Stimulated activated naive CD4-positive, alpha-beta T cell treated with Interleukin-2 at 50 U/mL for 16 hours (primary cell): ENCODE measurements around the gene FAM50A.

Experiments
- DNase-seq: peaks from one replicate; lab custom pipeline; 2025; lab: John Stamatoyannopoulos, UW

FAM50A gene

DNA sequence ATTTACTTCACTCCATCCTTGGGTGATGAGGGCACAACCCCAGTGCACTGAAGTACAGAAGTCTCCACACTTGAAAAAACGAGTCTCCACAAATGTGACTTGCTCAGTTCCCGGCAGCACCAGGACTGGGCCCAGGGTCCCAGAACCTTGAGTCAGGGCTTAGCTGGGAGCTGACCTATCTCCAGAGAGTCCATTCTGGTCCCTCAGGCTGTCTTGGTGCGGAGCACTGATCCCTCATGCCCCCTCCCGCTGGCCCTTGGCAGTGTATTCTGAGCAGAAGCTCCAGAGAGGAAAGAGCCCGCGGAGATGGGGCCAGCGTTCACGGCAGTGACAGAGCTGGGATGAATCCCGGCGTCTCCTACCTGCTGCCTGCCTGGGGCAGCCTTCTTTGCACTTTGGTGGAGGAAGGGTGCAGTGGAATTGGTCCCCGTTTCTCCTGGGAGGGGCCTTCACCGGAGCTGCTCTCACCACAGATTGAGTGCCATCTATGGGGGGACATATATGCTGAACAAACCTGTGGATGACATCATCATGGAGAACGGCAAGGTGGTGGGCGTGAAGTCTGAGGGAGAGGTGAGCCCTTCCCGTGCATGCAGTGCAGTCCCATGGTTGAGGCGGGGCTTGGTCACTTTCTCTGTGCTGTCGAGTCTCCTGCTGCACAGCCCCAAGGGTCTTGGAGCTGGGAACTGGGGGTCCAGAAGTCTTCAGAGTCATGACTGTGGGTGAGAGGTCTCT is 3.2 kb upstream of the FAM50A start:
- no peak for DNase-seq

DNA sequence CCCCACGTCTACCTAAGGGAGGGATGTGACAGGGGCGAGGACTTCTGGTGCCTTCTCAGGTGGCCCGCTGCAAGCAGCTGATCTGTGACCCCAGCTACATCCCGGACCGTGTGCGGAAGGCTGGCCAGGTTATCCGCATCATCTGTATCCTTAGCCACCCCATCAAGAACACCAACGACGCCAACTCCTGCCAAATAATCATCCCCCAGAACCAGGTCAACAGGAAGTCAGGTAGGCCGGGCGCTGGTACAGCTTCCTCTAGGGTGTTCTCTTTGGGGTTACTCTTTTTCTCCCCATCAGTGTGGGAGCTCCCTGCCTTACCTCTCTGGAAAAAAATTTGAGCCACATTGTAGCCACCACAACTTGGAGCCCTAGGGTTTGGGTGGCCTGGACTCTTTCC is 2.4 kb upstream of the FAM50A start:
- DNase-seq, result no peak

DNA sequence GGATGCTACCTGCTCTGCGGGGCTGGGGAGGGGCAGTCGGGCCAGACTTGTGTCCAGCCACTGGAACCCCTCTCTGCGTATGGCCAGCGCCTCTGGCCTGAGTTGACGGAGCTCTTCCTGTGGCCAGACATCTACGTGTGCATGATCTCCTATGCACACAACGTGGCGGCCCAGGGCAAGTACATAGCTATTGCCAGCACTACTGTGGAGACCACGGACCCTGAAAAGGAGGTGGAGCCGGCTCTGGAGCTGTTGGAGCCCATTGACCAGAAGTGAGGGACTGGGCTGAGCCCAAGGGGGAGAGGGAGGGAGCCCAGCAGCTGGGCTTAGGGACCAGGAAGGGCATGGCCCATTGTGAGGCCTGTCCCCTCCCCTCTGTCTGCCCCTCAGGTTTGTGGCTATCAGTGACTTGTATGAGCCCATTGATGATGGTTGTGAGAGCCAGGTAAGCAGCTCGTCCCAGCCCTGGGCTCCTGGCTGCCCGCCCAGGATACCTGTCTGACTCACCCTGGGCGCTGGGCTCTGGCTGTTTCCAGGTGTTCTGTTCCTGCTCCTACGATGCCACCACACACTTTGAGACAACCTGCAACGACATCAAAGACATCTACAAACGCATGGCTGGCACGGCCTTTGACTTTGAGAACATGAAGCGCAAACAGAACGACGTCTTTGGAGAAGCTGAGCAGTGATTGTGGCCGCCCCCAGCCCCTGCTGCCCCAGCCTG is 1.8 kb upstream of the FAM50A start:
- no peak for DNase-seq

DNA sequence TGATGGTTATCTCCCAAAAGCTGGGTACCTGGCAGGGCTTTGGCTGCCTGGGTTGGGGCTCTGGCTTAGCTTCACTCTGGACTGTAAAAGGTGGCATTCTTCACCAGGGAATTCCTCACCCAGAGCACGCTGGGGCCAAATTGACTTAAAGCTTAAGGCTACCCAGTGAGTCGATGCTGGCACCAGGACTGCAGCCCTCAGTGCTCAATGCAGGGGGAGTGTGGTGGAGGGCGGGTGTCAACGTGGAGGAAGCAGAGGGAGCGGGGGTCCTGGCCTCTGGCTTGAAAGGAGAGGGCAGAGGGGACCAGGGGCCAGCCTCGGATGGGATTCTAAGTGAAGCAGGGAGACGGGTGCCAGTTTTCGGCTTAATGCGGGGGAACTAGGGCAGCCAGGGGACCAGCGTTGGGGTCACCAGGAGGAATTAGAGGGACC is 446 bp upstream of the FAM50A start:
- no peak for DNase-seq

DNA sequence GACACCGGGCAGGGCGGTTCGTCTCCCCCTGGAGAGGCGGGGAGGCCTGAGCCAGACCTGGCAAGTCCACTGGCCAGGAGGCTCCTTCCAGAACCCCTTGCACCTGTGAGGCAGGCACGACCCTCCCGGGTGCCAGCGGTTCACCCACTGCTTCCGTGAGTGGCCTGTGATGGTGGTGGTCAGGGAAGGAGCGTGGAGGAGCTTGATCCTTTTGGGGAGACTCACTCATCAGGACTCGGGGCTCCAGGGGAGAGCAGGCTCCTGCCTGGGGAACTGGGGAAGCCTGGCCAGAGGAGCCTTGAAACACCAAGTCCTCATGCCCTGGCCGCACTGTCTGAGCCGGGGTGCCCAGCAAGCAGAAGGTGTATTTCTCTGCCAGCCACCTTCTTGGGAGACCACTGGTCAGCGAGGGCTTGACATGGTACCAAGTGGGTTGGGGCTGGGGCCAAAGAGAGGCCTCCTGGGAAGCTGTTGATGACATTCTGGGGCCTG is 860 bp downstream of the FAM50A start:
- no peak for DNase-seq

DNA sequence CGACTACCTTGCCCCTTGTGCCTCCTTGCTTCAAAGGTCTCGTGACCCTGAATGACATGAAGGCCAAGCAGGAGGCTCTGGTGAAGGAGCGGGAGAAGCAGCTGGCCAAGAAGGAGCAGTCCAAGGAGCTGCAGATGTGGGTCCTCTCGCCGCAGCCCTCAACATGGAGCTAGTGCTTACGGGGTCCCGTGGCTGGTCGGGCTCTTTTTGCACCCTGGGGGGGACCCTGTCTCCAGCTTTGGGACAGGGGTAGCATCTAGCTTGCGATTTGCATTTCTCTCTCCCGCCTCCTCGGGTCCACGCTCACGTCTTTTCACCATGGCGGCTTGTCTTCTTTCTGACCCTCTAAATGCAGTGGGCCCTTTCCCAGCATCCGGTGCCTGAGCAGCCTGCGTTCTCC is 1.8 kb downstream of the FAM50A start:
- no peak for DNase-seq

DNA sequence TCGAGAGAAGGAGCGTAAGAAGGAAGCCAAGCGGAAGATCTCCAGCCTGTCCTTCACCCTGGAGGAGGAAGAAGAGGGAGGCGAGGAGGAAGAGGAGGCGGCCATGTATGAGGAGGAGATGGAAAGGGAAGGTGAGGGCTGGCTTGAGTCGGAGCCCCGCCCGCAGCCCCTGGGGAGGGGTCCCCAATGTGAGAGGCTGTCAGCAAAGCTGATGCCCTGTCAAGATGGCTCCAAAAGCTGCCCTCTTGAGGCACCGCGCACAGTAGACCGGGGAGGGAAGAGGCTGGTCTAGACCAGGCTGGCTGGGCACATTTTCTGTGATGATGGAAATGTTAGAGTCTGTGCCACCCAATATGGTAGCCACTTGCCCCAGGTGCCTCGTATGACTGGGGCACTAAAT is 2.5 kb downstream of the FAM50A start:
- DNase-seq, result no peak

DNA sequence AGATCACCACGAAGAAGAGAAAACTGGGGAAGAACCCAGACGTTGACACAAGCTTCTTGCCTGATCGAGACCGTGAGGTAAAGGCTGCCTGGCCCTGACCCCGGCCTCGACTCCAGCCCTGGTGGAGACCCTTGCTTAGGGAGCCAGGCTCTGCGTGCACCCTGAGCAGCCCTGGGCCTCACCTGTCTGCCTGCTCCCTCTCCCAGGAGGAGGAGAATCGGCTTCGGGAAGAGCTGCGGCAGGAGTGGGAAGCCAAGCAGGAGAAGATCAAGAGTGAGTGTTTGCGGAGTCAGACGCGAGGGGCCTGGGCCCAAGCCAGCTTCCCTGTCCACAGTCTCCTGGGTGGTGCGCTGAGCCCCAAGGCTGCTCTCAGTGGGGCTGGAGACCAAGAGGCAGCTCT is 4.5 kb downstream of the FAM50A start:
- no peak for DNase-seq

DNA sequence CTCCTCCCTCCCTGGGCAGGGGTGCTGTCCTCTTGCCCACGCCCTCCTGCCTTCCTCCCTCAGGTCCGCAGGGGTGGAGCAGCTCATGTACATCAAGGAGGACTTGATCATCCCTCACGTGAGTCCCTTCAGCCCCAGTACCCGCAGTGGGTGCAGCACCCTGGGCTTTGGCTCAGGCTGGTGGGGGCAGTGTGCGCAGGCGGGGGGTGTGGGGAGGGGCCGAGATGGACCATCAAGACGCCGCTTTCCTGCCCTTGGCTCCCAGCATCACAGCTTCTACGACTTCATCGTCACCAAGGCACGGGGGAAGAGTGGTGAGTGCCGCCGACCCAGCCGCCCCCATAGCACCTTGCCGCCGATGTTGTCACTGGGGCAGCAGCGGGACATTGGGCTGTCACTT is 5.7 kb downstream of the FAM50A start:
- no peak for DNase-seq

DNA sequence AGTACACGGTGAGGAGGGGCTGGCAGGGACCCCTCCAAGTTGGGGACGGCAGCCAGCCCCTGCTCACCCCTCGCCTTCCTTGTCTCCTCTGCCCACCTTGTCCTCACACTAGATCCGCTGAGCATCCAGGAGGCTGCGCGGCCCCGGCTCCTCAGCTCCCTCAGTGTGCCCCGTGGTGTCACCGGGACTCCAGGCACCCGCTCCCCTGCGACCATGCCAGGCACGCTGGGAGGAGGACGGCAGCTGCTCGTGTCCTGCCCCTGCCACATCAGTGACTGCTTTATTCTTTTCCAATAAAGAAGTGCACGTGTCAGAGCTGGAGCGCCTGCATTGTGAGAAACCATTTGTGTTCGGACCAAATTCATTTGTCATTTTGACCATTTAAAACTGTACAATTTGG is 6.4 kb downstream of the FAM50A start:
- DNase-seq, result no peak

DNA sequence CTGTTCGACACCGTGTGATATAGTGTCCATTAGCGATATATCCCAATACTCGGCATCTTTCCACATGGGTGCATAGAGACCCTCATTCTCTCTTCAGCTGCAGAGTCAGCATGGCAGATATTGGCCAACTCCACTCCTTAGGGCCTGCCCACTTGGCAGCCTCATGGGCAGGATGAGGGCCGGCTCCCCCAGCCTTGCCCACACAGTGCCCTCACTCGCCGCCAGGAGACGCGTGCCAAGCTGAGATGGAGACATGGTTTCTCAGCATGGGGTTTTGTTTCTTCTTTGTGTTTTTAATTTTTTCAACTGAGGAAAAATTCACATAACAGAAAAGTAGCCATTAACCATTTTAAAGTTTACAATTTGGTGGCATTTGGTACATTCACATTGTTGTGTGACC is 8.9 kb downstream of the FAM50A start:
- no peak for DNase-seq

DNA sequence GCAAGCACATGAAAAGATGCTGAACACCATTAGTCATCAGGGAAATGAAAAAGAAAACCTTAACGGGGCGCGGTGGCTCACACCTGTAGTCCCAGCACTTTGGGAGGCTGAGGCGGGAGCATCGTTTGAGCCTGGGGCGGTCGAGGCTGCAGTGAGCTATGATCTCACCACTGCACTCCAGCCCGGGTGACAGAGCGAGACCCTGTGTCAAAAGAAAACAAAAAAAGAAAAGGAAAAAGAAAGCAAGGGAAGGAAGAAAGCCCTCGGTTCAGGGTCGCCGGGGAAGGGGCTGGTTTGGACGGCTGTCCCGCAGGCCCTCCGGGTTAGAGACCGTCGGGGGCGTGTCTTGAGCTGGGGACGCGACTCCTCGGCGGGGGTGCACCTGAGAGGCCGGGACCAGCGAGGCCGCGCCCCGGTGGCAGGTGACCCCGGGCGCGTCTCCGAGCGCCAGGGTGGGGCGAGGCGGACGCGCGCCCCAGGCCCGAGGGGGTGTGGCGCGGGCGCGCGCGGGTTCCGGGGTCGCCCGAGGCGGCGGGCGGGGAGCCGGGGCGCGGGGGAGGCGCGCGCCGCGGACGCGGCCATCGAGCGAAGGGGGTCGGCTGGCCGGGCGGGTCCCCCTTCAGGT is 13.7 kb downstream of the FAM50A start:
- peak; percentile 25 for DNase-seq

DNA sequence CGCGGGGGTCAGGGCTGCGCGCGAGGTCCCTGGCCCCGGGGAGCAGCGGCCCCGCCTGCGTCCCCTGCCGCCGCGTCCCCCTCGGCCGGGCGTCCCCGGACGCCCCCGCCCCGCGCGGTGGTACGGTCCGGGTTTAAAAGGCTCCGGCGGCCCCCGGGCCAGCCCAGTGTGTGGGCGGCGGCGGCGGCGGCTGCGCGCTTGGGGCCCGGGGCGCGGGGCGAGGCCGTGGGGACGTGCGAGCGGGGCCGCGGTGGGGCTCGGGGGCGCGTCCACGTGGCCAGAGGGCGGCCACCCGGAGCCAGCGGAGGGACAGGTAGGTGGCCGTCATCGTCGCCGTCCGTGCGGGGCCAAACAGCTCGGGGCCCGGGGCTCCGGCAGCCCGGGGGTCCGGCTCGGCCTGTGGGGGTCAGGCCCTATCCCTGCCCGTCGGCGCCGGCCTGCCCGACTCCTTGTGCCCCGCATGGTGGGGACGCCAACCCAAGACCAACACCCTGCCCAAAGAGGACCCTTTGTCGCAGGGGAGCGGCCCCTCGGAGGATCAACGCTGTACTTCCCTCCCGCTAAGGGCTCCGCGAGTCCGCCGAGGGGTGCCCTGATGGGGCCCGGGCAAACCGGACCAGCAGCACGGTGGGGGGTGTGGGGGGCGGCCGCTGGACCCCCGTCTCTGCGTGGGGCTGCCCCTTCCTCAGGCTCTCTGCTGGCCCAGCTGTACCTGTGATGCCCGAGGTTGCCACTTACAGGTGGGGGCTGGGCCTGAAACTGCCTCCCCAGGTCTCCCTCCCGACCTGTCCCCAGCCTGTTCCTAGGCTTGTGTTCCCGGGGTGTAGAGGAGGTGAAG is 14.4 kb downstream of the FAM50A start, which contains the start of gene PLXNA3:
PLXNA3 (plus strand) TSS at position 166 of the 838 bp plus-strand sequence. CDS start 1,903 bp downstream, outside the sequence.
- DNase-seq, result peak; percentile 57

DNA sequence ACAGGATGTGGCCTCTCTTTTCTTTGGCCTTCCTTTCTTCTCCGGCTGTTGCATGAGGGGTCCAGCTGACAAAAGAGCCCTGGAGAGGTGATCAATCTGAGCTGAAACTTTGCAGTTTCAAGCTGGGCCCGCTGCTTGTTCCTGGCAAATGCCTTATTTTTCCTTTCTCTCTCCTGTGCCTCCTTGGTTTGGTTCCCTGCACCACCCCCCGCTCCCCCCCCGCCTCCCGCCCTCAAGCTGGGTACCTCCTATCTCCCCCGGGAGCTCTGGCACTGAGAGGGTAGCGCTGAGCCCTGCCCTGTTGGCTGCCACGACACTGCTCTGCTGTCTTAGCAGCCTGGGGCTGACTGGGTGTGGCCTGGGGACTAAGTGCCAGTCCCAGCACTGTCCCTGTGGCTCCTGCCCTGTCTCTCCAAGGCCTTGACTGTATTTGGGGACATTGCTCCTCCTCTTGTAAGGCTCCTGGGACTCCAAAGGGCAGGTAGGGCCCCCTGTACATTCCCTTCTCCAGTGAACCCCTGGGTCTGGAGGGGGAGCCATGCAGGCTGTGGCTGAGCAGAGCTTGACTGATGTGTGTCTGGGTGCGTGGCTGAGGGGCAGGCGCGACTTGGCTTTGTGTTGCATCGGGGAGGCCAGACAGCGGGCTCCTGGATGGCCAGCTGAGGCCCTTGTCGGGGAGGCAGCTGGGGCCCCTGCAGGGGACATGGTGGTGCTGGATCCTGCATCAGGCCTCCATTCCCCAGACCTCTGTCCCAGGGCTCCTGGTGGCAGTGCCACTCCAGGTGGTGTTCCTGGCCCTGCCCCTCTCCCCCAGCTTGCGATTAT is 15.2 kb downstream of the FAM50A start:
- DNase-seq, result no peak

DNA sequence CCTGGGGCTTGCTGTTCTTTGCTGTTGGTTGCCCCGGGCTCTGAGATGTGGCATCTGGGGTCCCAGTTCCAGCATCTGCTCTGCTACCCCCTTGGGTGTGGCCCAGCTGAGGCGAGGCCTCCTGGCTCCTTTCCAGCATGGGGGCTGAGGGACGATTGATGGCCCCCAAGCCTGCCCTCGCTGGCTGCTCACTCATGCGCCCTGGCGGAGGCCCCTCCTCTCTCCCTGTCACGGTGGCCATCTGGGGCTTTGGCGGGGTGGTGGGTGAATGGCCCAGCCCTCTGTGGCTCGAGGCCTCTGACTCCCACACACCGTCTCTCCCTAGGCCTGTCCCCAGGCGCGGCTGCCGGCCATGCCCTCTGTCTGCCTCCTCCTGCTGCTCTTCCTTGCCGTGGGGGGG is 15.9 kb downstream of the FAM50A start:
- DNase-seq, result no peak

DNA sequence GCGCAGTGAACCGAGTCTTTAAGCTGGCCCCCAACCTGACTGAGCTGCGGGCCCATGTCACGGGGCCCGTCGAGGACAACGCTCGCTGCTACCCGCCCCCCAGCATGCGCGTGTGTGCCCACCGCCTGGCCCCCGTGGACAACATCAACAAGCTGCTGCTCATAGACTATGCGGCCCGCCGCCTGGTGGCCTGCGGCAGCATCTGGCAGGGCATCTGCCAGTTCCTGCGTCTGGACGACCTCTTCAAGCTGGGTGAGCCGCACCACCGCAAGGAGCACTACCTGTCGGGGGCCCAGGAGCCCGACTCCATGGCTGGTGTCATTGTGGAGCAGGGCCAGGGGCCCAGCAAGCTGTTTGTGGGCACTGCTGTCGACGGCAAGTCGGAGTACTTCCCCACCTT is 16.4 kb downstream of the FAM50A start:
- no peak for DNase-seq

DNA sequence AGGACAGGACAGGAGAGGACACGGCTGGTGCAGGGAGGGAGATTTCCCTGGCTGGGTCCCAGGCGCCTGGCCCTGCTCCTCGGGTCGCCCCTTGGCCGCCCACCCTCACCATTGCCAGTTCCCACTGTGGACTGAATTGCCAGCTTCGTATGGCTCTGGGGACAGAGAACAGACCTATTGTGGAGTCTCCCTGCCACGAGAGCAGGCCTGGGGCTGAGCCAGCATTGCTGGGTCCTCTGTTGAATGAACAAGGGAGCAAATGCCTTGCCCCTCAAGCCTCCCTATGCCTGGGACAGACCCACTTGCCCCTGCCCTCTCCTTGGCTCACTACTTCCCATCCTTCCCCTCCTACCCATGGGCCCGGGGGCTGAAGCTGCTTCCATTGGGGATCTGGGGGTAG is 18.5 kb downstream of the FAM50A start:
- DNase-seq, result no peak

DNA sequence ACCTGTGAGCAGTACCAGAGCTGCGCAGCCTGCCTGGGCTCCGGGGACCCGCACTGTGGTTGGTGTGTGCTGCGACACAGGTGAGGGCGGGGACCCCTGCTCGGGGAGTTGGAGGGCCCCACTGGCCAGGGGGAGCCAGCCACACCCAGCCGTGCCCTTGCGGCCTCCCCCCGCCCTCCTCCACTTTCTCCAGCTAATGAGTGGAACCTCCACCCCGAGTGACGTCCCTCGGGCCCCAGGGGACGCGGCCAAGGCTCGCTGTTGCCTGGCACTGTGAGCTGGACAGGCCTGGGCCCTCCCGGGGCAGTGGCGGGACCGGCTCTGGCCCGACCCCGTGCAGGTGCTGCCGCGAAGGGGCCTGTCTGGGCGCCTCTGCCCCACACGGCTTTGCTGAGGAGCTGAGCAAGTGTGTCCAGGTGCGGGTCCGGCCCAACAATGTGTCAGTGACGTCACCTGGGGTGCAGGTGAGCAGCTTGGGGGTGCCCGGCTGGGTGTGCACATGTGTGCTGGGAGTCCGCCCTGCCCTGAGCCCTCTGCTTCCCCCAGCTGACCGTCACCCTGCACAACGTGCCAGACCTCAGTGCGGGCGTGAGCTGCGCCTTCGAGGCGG is 19.8 kb downstream of the FAM50A start:
- no peak for DNase-seq

DNA sequence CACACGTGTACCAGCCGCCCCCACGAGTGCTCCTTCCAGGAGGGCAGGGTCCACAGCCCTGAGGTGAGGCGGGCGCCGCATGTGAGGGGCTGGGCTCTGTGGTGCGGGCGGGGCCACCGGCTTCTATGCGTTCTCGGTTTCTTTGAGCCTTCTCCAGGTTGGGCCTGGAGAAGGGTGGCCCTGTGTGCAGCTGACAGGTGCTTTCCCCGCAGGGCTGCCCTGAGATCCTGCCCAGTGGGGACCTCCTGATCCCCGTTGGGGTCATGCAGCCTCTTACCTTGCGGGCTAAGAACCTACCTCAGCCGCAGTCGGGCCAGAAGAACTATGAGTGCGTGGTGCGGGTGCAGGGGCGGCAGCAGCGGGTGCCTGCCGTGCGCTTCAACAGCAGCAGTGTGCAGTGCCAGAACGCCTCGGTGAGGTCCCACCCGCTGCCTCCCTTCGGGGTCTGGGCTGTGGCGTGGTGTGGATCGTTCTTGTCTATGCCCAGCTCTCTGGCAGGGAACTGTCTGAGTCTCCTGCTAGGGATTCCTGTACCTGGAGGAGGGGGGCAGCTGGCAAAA is 20.9 kb downstream of the FAM50A start:
- no peak for DNase-seq

DNA sequence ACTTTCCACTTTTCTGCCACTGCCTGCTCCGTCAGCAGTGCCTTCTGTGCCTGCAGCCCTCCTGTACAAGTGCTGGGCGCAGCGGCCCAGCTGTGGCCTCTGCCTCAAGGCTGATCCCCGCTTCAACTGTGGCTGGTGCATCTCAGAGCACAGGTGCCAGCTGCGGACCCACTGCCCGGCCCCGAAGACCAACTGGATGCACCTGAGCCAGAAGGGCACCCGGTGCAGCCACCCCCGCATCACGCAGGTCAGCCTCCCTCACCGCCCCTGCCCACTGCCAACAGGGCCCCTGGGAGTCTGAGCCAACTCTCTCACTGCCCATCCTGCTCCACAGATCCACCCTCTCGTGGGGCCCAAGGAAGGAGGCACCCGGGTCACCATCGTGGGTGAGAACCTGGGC is 21.7 kb downstream of the FAM50A start:
- no peak for DNase-seq
